AG04450 (cell line): Measurements from ENCODE around the gene JMJD4. TPM values are rescaled to one million over a fixed set of nuclear protein-coding genes. Genes with fewer than 3 reads are reported as not detected.

Experiments used
- CTCF ChIA-PET: fragments of 300-600, 350-600 bp; formaldehyde crosslinking; extraction: SDS; loops from one replicate; lab custom pipeline; 2022; ENCODE audit warnings: antibody characterized with exemption, inconsistent platforms; lab: Charles Lee
- POLR2A ChIA-PET: fragments of 350-600 bp; formaldehyde crosslinking; extraction: SDS; loops from one replicate; lab custom pipeline; 2021; ENCODE audit warnings: antibody characterized with exemption, inconsistent platforms; lab: Yijun Ruan, JAX
- DNase-seq: peaks from one replicate; pipeline ENCODE4 v3.0.0-alpha.2; 2011; ENCODE audit warnings: low read depth, low spot score
- H3K27ac ChIP-seq: one replicate; pipeline ENCODE4 v1.5.1; 2012; ENCODE audit warnings: low read depth, low read length, control low read depth
- H3K27me3 ChIP-seq: one replicate; pipeline ENCODE4 v1.6.0; 2012; ENCODE audit warnings: low read length; ENCODE audit not compliant: control insufficient read depth, insufficient read depth
- H3K4me3 ChIP-seq: 2 replicates; pipeline ENCODE4 v1.5.1; 2011; ENCODE audit warnings: mild to moderate bottlenecking, low read depth, low read length, control low read depth
- H3K9me3 ChIP-seq: 2 replicates; pipeline ENCODE4 v1.5.1; 2012; ENCODE audit warnings: low read length; ENCODE audit not compliant: control insufficient read depth, insufficient read depth
- CTCF ChIP-seq: IDR thresholded peaks from 2 replicates; pipeline ENCODE4 v1.5.1; 2011; ENCODE audit warnings: low read depth, low read length, control low read depth, inconsistent platforms
- polyA plus RNA-seq: library from polyadenylated mRNA; depleted of rRNA; stranded (reverse); fragments of >200 nt; gene quantifications from 2 replicates; pipeline ENCODE4 v1.2.3, GENCODE V29; 2011

JMJD4 gene
- polyA plus RNA-seq, 1 experiment, result 13.4 TPM

GRCh38 chr1:227728892-227729143 is 6.3 kb downstream of the JMJD4 start:
- ChIA-PET CTCF (interaction anchor here (0.5 to 3.8 kb wide), 3 partner anchors 94 to 248 kb away, joined by 4 to 22 read pairs (median 5); no protein-coding TSS in a partner anchor), POLR2A (no interaction called here)
- TF ChIP-seq CTCF, result no peak
- peak overlapping the region; percentile 68 for H3K4me3 ChIP-seq
- no peak for DNase-seq
- H3K27me3 ChIP-seq, result no peaks in the 10 kb centered on the region
- H3K9me3 ChIP-seq, result no peaks in the 10 kb centered on the region; the same call in 1 of the 2 replicates
- no peak overlapping the region for H3K27ac ChIP-seq

DNA sequence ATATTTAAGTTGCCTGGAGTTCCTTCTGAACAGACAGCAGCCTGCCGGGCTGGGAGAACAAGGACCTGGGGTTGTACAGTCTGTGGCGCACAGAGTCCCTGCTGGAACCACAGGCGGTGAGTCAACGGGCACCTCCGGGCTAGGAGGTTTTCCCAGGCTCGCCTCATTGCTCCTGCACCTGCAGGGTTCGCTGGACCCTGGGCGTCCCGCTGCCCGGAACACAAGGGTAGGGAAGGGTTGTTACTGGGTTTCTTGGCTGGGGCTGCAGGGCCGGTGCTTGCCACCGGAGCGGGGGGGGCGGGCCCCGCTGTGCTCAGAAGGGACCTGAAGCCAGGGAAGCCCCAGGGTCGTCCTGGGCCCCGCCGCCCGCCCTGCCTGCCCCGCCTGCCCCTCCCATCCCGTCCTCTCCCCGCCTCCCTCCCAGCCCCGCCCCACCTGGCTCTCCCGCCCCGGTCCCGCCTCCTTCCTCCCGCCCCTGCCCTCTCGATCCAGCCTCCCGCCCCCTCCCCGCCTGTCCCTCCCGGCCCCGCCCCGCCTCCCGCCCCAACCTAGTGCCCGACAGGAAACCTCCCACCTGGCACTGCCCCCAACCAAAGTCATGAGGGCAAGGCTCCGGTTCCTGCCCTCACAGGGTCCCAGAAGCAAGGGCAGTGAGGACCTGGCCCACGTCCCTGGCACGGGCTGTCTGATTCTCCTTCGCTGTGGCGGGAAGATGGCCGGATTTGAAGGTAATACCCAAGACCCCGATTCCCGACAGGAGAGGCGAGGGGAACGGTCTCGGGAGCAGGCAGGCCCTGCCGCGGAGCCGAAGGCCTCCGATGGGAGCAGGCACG is 6.8 kb downstream of the JMJD4 start:
- Histone ChIP-seq H3K27ac (no peak overlapping the region), H3K27me3 (no peaks in the 10 kb centered on the region), H3K9me3 (no peaks in the 10 kb centered on the region; the same call in 1 of the 2 replicates), H3K4me3 (peak overlapping the region; percentile 68)
- CTCF ChIA-PET, result interaction anchor here (0.5 kb wide), 1 partner anchor 93 kb away, joined by 4 read pairs; no protein-coding TSS in a partner anchor
- no peak for TF ChIP-seq CTCF
- DNase-seq, result no peak
- POLR2A ChIA-PET, result no interaction called here

DNA sequence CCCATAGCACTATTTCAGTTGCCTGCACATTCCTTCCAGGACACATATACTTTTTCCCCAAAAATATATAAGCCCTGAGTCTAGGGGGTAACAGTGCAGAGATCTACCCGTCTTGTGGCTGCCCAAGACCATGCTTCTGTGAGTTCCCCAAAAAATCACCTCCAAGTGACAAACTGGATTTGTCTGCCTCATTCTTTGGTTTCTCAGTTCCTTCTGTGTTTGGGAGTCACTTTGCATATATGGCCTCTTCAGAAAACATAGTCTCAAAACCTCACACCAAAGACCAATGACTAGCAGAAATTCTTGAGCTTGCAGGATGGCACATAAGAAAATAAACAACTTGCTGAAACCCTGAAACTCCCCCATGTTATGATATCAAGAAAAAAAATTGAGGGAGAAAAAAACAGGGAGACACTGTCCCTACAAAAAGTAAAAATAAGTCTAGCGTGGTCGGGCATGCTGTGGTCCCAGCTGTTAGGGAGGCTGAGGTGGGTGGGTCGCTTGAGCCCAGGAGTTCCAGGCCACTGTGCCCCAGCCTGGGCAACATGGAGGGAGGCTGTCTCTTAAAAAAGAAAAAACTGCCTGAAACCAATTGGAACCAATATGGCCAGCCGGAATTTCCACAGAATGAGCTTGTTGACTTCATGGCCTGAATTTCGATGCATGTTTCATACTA is 8.0 kb downstream of the JMJD4 start:
- no peak for TF ChIP-seq CTCF
- CTCF ChIA-PET, result no interaction called here
- POLR2A ChIA-PET, result no interaction called here
- Histone ChIP-seq H3K27ac (no peak overlapping the region), H3K4me3 (no peak overlapping the region), H3K9me3 (peaks cover 1% of the 10 kb centered on the region), H3K27me3 (no peaks in the 10 kb centered on the region)
- no peak for DNase-seq

DNA sequence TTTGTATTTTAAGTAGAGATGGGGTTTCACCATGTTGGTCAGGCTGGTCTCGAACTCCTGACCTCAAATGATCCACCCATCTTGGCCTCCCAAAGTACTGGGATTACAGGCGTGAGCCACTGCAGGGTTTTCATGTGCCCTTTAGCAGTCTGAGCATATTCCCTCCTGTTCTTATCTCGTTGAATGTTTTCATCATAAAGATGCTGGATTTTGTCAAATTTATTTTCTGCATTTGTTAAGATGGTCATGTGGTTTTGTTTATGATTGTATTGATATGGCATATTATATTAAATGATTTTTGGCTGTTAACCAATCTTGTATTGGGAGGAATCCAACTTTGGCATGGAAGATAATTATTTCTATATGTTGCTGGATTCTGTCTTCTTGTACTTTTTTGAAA is 8.8 kb downstream of the JMJD4 start:
- no peak overlapping the region for H3K27ac ChIP-seq
- DNase-seq, result no peak
- H3K27me3 ChIP-seq, result no peaks in the 10 kb centered on the region
- TF ChIP-seq CTCF, result no peak
- POLR2A ChIA-PET, result interaction anchor here (0.7 kb wide), 1 partner anchor 358 kb away, joined by 5 read pairs; no protein-coding TSS in a partner anchor
- H3K9me3 ChIP-seq, result peaks cover 7% of the 10 kb centered on the region
- CTCF ChIA-PET, result no interaction called here
- H3K4me3 ChIP-seq, result no peak overlapping the region

- CTCF ChIA-PET, result no interaction called here
- DNase-seq, result no peak
Measured at GRCh38 chr1:227725046-227725445, 10.1 kb downstream of the JMJD4 start.

More at GRCh38 chr1:227725046-227725445, 10.1 kb downstream of the JMJD4 start:
- Histone ChIP-seq H3K9me3 (peaks cover 19% of the 10 kb centered on the region), H3K4me3 (no peak overlapping the region), H3K27me3 (no peaks in the 10 kb centered on the region), H3K27ac (no peak overlapping the region)
- no peak for TF ChIP-seq CTCF
- POLR2A ChIA-PET, result no interaction called here
